K562 (cell line): ENCODE data around the gene EIPR1. TPM values are rescaled to one million over a fixed set of nuclear protein-coding genes. Genes with fewer than 3 reads are reported as not detected.

ENCODE experiments used
- ATF7 ChIP-seq: fragments of 450-650 bp; IDR thresholded peaks from 2 replicates; pipeline ENCODE4 v1.7.1; 2014; ENCODE audit warnings: mild to moderate bottlenecking, moderate library complexity
- FOXJ3 ChIP-seq: sonication (generic); formaldehyde crosslinking; IDR thresholded peaks from 2 replicates; pipeline ENCODE4 v1.4.0; 2020; ENCODE audit warnings: mild to moderate bottlenecking, missing genetic modification reagents
- MCM3 ChIP-seq: fragments of 450-650 bp; IDR thresholded peaks from 2 replicates; pipeline ENCODE4 v1.6.1; 2016
- POLR2G ChIP-seq: fragments of 200-400 bp; formaldehyde crosslinking; IDR thresholded peaks from 2 replicates; pipeline ENCODE4 v1.6.1; 2017; ENCODE audit warnings: low read depth, mild to moderate bottlenecking, antibody characterized with exemption, low read length, moderate library complexity
- ZNF551 ChIP-seq: fragments of 250-450 bp; sonication (Bioruptor Pico); IDR thresholded peaks from 2 replicates; pipeline ENCODE4 v1.5.0; 2021; ENCODE audit warnings: mild to moderate bottlenecking, moderate library complexity
- polyA plus RNA-seq, 8 experiments: library from polyadenylated mRNA; depleted of rRNA in 4 of 8; stranded (reverse) in 5 of 8; unstranded in 3 of 8; fragments of >200 nt; fragmentation: Nextera tagmentation in 2 of 8; fragmentation: Illumina TruSeq in 1 of 8; extraction: Ambion mirVana in 2 of 8; extraction: Trizol in 1 of 8; gene quantifications; 2 replicates each; pipeline versions ENCODE4 v1.2.1 to v1.2.3, GENCODE V29; 2011 to 2014; ENCODE audit warnings: inconsistent platforms in 1 of 8, missing spikeins in 1 of 8
- total RNA-seq, 7 experiments: library from RNA; depleted of rRNA in 6 of 7; stranded (reverse); fragments of >200 nt in 6 of 7; fragmentation: Illumina TruSeq in 2 of 7; extraction: Trizol in 2 of 7; gene quantifications; 2 replicates each; pipeline versions ENCODE4 v1.2.1 to v1.2.3, GENCODE V29; 2011 to 2021; ENCODE audit warnings: low replicate concordance in 1 of 7
- TF ChIP-seq, protein P1 (sequence below): fragments of 200-800 bp; sonication (Bioruptor generic); IDR thresholded peaks from 2 replicates; pipeline ENCODE4 v1.6.1; 2016; ENCODE audit warnings: missing genetic modification characterization, missing compliant biosample characterization
- TF ChIP-seq, protein P2 (sequence below): sonication (generic); formaldehyde crosslinking; IDR thresholded peaks from 2 replicates; pipeline ENCODE4 v1.8.0; 2022; ENCODE audit warnings: mild to moderate bottlenecking, missing genetic modification reagents, borderline replicate concordance
- TF ChIP-seq, protein P3 (sequence below): IDR thresholded peaks from 2 replicates; pipeline ENCODE4 v1.6.1; 2011; ENCODE audit not compliant: insufficient read length; ENCODE audit errors: extremely low read depth
- TF ChIP-seq, protein P4 (sequence below), 2 experiments: fragments of 450-650 bp in 1 of 2; sonication (generic) in 1 of 2; formaldehyde crosslinking in 1 of 2; IDR thresholded peaks; 2 replicates each; pipeline versions ENCODE4 v1.7.1 to v1.9.0; 2016 to 2022; ENCODE audit warnings: inconsistent platforms in 1 of 2, mild to moderate bottlenecking in 1 of 2, missing genetic modification reagents in 1 of 2

The EIPR1 gene
- total and polyA plus RNA-seq, 9 of the 15 experiments (the other 6 are each of a cell fraction or from before 2014, with no cell fraction given) = 19.9 to 54.4 (median 35.9) TPM

DNA sequence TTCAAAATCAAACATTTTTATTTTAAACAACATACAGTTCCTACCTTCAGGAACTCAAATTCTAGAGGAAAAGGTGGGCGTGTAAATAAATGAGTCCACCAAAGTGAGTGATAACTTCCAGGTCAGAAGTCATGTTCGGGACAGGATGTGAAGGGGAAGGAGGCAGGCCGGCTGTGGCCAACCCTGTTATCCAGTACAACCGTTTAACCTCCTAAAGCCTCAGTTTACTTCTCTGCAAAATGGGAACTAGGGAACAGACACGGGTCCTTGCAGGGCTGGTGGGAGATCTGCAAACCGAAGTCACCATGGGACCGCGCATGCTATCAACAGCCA, 373 bp downstream of the EIPR1 start (continued):
- TF ChIP-seq, protein P1, sequence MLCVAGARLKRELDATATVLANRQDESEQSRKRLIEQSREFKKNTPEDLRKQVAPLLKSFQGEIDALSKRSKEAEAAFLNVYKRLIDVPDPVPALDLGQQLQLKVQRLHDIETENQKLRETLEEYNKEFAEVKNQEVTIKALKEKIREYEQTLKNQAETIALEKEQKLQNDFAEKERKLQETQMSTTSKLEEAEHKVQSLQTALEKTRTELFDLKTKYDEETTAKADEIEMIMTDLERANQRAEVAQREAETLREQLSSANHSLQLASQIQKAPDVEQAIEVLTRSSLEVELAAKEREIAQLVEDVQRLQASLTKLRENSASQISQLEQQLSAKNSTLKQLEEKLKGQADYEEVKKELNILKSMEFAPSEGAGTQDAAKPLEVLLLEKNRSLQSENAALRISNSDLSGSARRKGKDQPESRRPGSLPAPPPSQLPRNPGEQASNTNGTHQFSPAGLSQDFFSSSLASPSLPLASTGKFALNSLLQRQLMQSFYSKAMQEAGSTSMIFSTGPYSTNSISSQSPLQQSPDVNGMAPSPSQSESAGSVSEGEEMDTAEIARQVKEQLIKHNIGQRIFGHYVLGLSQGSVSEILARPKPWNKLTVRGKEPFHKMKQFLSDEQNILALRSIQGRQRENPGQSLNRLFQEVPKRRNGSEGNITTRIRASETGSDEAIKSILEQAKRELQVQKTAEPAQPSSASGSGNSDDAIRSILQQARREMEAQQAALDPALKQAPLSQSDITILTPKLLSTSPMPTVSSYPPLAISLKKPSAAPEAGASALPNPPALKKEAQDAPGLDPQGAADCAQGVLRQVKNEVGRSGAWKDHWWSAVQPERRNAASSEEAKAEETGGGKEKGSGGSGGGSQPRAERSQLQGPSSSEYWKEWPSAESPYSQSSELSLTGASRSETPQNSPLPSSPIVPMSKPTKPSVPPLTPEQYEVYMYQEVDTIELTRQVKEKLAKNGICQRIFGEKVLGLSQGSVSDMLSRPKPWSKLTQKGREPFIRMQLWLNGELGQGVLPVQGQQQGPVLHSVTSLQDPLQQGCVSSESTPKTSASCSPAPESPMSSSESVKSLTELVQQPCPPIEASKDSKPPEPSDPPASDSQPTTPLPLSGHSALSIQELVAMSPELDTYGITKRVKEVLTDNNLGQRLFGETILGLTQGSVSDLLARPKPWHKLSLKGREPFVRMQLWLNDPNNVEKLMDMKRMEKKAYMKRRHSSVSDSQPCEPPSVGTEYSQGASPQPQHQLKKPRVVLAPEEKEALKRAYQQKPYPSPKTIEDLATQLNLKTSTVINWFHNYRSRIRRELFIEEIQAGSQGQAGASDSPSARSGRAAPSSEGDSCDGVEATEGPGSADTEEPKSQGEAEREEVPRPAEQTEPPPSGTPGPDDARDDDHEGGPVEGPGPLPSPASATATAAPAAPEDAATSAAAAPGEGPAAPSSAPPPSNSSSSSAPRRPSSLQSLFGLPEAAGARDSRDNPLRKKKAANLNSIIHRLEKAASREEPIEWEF (CRISPR knock-in tag) = no peak
- TF ChIP-seq ATF7 = no peak
- TF ChIP-seq, protein P2, sequence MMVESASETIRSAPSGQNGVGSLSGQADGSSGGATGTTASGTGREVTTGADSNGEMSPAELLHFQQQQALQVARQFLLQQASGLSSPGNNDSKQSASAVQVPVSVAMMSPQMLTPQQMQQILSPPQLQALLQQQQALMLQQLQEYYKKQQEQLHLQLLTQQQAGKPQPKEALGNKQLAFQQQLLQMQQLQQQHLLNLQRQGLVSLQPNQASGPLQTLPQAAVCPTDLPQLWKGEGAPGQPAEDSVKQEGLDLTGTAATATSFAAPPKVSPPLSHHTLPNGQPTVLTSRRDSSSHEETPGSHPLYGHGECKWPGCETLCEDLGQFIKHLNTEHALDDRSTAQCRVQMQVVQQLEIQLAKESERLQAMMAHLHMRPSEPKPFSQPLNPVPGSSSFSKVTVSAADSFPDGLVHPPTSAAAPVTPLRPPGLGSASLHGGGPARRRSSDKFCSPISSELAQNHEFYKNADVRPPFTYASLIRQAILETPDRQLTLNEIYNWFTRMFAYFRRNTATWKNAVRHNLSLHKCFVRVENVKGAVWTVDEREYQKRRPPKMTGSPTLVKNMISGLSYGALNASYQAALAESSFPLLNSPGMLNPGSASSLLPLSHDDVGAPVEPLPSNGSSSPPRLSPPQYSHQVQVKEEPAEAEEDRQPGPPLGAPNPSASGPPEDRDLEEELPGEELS (CRISPR knock-in tag) = no peak
- TF ChIP-seq FOXJ3 = no peak
- TF ChIP-seq POLR2G = no peak
- TF ChIP-seq, protein P3, sequence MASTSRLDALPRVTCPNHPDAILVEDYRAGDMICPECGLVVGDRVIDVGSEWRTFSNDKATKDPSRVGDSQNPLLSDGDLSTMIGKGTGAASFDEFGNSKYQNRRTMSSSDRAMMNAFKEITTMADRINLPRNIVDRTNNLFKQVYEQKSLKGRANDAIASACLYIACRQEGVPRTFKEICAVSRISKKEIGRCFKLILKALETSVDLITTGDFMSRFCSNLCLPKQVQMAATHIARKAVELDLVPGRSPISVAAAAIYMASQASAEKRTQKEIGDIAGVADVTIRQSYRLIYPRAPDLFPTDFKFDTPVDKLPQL = no peak
- no peak for TF ChIP-seq ZNF551
- TF ChIP-seq, protein P4, sequence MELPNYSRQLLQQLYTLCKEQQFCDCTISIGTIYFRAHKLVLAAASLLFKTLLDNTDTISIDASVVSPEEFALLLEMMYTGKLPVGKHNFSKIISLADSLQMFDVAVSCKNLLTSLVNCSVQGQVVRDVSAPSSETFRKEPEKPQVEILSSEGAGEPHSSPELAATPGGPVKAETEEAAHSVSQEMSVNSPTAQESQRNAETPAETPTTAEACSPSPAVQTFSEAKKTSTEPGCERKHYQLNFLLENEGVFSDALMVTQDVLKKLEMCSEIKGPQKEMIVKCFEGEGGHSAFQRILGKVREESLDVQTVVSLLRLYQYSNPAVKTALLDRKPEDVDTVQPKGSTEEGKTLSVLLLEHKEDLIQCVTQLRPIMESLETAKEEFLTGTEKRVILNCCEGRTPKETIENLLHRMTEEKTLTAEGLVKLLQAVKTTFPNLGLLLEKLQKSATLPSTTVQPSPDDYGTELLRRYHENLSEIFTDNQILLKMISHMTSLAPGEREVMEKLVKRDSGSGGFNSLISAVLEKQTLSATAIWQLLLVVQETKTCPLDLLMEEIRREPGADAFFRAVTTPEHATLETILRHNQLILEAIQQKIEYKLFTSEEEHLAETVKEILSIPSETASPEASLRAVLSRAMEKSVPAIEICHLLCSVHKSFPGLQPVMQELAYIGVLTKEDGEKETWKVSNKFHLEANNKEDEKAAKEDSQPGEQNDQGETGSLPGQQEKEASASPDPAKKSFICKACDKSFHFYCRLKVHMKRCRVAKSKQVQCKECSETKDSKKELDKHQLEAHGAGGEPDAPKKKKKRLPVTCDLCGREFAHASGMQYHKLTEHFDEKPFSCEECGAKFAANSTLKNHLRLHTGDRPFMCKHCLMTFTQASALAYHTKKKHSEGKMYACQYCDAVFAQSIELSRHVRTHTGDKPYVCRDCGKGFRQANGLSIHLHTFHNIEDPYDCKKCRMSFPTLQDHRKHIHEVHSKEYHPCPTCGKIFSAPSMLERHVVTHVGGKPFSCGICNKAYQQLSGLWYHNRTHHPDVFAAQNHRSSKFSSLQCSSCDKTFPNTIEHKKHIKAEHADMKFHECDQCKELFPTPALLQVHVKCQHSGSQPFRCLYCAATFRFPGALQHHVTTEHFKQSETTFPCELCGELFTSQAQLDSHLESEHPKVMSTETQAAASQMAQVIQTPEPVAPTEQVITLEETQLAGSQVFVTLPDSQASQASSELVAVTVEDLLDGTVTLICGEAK (IDR thresholded peaks at IDR 0.05) = peak; percentile 72
- TF ChIP-seq, protein P4 (CRISPR knock-in tag; IDR thresholded peaks at IDR 0.05) = no peak
- TF ChIP-seq MCM3 = no peak
